ENCODE results near the gene EML1.

The EML1 gene

DNA sequence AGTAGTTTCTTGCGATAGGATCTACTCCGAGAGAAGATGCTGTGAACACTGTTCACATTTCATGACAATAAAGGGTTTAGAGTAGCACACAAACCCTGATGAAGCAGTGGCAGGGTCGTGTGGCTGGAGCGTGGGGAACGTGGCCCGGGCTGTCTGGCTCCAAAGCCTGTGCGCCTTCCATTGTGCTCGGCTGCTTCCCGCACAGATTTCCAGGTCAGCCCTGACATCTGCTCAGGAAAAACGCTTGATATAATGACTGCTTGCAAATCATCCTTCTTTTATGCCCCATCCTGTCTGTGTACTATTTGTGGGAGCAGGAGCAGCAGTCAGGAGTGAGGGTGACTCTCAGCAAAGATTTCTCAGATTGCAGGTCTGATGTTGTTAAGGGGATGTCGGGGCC is 78.6 kb downstream of the EML1 start:
- DNase-seq (ENCODE audit: low read depth in 2 of 2): no peak

DNA sequence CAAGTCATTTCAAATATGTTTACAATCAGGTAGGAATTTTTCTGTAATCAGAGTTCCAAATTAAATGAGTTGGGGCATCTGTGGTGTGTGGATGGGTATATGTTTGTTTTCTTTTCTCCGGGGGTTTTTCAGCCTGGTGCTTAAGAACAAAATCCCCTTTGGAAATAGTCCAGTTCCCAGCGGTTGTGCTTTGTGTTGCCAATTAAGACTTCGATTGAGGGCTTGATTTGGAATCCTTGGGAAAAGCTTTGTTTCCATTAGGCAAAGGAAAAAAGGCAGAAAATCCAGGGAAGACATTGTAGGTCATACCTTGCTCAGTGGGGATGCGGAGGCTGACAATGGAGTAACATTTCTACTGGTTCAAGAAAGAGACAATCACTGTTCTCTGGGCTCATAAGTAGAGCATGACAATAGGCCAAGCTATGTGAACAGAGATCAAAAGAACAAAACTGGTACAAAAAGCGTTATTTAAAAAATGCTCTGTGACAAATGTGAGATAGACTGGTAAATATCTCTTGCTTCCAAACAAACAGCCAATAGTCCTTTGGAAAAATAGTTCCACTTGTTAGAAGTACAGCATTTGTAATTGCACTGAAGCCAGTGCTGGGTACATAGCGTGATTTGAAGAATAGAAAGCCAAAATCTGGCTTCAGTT is 79.7 kb downstream of the EML1 start:
- no peak for DNase-seq (ENCODE audit: low read depth in 2 of 2)

DNA sequence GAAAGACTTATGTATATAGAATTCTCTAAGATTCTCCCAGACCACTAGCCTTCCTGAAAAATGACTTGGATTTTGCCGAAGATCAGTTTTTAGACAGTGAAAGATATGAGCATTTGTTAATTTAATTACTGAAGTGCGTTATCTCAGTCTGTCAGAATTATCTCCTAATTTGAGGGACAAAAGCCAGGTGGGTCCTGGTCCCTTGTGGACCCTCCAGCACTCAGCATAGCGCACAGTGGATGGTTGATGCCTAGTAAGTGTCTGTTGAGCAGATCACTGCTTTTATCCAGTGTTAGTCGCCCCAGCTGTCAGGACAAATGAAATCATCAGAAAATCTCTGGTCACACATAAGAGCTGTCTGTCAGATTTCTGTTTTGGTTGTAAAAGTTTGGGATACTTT is 80.4 kb downstream of the EML1 start:
- no peak for DNase-seq (ENCODE audit: low read depth in 2 of 2)

DNA sequence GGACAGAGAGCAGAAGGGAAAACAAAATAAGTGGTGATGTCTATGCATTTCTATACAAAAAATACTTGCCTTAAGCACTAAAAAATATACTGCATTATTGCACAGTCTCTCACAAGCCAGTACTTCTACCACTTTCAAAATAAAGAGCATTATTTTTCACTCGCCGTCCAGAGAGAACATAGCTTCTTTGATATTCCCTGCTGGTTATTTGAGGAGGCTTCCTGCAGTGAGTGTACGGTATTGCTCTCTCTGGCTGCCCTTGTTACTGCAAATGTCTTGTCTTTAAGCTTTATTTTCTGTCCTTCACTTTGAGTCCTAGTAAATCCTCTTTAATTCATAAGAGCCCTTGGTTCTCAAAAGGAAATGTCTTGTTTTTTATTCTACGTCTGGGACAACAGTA is 81.1 kb downstream of the EML1 start:
- no peak for DNase-seq (ENCODE audit: low read depth in 2 of 2)

DNA sequence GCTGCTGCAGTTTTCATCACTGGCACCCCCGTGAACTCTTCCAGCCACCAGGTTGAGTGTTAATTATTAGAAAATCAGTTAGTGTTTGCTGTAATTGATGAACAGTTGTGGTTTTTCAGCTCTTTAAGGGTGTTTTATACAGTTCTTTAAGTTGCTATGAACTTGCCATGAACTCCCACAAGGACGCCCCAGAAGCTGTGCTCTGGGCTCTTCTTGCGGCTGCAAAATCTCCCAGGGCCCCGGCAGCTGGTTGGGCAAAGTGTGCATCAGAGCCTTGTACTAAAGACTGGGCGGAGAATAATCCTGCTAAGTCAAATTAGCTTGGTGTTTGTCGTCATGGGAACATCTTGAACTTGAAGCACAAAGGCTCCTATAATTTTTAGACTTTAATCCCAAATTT is 82.2 kb downstream of the EML1 start:
- no peak for DNase-seq (ENCODE audit: low read depth in 2 of 2)

DNA sequence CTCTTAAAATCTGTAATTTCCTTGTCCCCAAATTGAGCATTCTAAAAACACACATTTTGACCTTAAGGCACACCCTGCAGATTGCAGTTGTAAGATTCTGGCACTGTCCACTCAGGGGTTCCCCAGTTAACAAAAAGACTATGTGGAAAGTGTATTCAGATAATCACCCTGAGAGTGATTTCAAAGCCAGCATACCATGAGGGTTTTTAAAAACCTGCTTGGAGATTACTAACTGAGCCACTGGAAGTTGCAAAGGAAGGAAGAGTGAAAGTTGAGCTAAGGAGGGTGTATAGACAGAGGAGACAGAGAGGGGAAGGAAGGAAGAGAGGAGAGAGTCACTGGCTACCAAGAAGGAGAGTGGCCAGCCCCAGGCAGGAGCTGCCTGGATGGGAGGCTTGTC is 82.6 kb downstream of the EML1 start:
- no peak for DNase-seq (ENCODE audit: low read depth in 2 of 2)

DNA sequence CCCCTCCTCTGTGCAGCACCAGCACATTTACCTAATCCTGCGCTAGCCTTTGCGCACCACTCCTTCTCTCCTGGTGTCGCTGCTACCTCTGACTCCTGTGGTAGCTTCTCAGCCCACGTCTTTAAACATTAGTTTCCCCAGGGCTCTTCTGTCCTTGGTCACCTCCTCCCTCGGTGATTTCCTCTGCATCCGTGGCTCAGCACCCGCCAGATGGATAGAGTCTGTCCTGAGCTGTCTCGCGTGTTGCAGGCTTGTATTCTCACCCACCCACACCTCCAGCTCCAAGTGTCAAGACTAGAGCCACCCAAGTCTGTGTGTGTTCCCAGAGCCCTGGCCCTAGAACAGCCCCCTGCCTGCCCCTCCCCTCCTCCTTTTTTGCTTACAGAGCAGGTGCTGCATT is 83.2 kb downstream of the EML1 start:
- no peak for DNase-seq (ENCODE audit: low read depth in 2 of 2)

DNA sequence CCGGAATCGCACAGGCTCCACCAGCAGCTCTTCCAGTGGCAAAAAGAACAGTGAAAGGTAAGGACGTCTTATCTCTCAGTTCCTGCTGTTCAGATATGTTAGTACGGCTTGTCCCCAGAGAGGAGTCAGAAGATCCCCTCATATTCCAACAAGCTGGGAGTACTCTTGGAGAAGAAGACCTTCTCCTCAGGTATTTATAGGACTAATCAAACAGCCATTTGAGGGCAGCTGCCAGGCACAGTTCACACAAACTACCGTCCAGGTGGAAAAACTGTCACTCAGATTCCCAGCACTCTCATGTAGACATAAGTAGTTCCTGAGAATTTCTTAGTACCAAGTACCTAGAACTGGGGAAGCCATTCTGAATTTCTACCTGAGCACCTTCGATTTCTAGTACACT is 85.3 kb downstream of the EML1 start:
- no peak for DNase-seq (ENCODE audit: low read depth in 2 of 2)

DNA sequence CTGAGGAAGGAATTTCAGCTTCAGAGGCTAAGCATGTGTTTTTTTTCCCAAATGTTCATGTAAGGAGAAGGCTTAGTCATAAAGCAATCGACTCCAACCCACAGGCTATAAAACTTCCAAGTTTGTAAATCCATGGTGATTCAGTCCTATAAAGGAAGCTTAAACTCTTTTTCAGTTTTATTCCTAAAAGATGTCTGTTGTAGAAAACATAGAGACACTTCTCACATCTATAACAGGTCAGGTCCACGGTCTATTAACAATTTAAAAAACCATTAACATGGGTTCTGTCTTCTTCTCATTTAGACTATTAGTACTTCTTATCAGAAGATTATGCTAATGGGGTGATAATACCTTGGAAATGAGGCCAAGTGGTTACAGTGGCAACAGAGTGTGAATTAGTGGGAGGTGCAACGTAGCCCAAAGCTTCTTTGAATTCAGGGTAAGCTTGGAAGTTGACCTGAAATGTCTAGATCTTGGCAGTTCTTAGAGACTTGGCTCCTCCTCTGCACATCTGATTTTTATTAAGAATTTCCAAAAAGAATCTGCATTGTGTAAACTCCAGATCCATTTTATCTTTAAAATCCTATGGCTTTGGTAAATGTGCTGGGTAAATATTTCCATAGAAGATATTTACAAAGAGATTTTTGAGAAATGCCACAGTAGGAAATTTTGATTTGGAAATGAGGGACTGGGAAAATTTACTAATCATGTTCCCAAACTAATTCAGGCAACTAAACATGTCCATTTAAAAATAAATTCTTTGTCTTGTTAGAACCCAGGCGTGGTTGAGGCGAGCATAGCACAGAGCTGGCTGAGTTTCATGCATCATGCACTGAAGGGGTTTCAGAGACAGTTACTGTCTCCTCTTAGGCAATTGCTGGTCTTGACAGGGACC is 86.4 kb downstream of the EML1 start:
- no peak for DNase-seq (ENCODE audit: low read depth in 2 of 2)

DNA sequence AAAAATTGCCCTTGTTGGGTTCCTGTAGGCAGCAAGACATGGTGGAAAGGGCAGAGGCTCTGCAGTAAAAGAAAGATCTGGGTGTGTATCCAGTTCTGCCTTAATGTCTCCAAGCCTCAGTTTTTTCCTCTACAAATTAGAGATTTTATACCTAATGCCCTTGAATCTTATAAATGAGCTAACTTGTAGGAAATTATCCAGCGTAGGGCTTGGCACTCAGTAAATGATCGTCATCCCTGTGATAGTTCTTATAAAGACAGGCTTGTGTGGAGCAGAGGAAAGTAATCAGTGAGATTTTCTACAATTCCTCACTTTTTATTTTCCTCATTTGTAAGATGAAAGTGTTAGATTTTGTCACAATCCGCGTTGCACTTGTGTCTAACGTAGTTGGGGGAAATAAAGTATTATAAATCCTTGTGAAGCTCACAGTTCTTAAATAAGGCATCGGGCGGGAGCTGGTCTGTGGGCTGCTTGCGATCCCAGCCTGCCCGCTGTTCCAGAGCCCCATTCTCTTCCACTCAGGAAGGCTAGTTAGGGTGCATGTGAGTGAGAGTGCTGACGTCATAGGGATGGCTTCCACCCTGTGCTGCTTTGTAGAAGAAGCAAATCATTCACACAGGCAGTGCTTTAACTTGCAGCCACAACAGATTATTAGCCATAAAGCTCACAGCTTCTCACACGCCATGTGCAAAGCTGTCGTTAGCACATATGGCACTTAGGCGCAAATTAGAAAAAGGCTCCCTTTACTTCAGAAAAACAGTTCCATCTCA is 87.6 kb downstream of the EML1 start:
- no peak for DNase-seq (ENCODE audit: low read depth in 2 of 2)

DNA sequence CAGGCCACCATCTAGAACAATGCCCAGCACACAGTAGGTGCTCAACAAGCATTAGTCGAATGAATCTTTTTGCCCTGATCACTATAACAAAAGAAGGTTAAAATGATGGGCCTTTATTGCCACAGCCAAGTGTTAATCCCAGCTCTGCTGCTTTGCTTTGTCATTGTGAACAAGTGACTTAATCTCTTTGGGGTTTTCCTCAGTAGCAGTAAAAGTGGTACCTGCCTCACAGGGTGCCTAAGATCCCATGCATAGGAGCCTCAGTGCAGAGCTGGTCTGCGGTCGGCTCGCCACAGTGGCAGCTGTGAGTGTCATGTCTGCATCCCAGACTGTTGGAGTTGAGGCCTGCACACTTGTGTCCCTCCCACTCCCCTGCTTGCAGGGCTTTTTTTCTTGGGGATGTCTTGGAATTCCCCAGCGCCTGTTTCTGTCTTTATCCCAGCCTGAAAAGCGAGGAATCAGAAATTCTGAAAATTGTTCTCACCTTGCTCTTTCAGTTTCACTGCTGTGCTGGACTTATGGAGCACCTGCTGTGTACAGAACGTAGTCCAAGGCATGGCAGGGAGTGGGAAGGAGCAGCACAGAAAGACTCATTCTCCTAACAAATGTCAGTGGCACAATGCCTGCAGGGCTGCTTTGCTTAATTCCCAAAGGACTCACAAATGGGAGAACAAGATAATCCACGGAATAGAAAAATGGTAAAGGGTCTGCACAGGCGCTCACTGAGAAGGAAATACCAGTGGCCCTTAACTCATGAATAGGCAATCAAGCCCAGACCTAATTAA is 90.8 kb downstream of the EML1 start:
- no peak for DNase-seq (ENCODE audit: low read depth in 2 of 2)

DNA sequence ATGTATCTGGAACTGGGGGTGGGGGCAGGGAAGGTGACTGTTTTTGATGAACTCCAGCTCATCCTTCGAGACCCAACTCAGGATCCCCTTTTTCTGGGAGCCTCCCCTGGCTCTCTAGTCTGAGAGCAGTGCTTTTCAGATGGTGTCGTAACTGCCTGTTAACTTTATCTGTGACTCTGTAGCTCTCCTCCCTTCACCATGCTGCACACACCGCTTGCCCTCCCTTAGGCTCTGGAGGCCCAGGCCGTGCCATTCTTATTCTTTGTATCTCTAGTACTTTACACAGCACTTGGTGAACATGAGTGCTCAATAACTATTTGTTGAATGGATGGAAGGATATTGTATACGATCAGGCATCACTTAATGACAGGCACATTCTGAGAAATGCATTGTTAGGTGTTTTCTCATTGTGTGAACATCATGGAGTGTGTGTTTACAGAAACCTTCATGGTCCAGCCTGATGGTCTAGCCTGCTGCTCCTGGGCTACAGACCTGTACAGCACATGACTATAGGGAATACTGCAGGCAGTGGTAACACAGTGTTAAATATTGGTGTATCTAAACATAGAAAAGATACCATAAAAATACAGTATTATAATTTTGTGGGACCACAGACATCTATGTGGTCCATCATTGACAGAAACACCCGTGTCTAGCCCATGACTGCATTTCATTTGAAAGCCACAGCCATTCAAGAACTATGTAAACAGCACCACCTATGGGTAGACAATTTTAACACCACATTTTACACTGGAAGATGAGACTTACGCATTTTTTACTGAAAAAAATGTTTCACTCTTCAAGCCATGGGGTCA is 91.8 kb downstream of the EML1 start:
- DNase-seq (ENCODE audit: low read depth in 2 of 2): no peak

DNA sequence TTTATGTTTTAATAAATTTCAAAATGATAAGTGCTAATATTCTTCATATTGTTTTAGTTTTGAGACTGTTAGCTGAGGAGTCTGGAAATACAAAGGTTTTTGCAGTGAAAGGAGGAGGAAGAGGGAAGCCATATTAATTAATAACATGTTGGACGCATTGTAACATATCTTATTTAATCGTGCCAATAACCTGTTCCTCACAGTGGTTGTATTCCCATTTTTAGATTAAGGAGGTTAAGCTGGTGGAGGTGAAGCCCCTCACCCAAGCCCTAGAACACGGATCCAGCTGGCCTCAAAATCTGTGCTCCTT is 92.4 kb downstream of the EML1 start:
- DNase-seq (ENCODE audit: low read depth in 2 of 2): no peak

DNA sequence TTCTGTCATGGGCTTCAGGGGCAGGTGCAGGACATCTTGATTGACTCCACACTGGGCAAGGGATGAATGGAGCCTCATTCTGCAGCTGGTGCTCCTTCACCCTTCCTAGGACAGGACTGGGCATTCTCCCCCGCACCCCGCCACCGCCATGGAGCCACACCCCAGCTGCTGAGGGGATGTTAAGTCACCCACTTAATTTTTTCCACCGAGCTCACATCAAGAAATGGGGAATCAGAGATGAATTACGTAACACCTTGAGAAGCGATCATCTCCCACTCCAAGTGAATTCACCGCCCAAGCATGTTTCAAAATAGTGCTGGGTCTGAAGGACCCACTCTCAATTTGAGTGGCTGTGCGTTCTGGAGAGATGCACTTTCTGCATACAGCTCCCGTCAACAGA is 94.2 kb downstream of the EML1 start:
- no peak for DNase-seq (ENCODE audit: low read depth in 2 of 2)

DNA sequence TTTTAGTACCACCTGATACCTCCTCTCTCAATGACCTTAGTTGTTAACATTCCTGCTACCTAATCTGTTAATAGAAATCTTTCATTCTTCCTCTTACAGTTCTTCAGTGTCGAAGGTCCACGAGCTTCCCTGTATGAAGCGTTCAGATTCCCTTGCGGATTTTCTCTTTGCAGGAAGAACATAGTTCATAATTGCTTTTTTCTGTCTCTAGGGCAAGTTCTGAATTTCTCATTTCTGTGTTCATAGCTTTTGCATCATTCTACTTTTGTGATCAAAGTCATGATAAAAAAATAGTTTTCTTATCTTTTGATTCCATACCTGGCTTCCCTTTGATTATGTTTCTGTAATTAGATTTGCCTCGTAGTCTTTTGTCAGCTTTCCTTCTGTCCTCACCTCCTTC is 94.9 kb downstream of the EML1 start:
- no peak for DNase-seq (ENCODE audit: low read depth in 2 of 2)

DNA sequence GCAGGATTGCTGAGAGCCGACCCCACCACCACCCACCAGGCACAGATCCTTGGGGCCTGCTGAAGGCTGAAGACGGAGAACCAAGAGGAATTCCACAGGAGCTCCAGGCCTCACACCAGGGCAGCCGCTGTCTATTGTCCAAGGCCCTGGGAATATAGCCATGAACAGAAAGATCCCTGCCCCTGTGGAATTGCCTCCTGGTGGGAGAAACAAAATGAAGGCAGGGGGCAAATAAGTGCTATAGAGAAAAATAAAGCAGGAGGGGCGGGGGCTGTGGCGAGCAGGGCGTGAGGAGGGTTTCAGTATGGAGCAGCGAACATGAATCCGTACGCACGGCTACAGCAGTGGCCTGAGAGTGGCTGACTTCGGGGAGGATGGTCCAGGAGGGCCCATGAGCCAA is 96.1 kb downstream of the EML1 start:
- no peak for DNase-seq (ENCODE audit: low read depth in 2 of 2)

DNA sequence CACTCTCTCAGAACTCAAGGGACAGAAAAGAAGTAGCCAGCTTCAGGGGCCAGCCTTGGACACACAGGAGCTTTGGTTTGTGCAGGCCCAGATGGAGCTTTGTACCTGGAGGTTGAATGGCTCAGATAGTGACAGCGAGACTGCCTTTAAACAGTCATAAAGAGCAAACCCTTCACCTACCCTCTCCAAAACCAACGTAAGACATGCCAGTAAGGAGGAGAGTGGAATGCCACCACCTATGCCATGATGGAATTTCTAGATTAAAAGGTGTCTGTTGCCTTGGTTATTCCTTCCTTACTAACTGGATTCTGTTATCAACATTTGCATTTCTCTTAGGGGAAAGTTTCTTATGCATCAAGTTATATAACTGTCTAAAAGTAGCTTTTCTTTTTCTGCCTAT is 98.1 kb downstream of the EML1 start:
- DNase-seq (ENCODE audit: low read depth in 2 of 2): no peak

DNA sequence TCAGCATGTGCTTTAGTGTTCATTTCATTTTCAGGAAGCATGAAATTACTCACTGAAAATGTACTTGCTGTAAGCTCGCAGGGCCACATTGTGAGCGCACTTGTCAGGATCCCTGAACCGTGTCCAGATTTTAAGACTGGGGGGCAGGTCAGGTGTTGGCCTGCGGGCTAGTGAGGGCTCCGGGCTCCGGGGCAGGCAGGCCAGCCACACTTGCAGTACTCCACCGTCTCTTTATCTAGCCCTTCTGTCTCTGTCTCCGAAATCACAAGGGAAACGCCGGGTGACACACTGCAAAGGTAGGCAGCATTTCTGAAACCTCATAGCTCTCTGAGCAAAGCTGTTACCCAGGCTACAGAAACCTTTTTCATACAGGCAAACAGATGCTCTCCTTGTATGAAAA is 98.7 kb downstream of the EML1 start:
- no peak for DNase-seq (ENCODE audit: low read depth in 2 of 2)

DNA sequence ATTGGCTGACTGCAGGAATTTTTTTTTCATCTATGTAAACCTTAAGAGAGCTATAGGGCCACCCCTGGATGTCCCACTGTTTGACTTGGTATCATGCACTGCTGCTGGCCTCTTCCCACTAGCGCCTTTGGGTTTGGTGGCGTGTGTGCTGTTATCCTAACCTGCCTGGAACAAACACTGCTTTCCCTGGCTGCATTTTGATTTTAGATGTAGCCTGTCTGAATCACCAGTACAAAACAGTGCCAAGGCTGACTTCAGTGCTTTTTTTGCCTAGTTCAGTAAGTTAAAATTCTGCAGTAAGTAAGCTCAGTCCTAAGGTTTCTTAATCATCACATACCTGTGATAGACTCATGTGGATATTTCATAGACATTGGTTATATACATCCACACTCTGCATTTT is 99.2 kb downstream of the EML1 start:
- no peak for DNase-seq (ENCODE audit: low read depth in 2 of 2)

DNA sequence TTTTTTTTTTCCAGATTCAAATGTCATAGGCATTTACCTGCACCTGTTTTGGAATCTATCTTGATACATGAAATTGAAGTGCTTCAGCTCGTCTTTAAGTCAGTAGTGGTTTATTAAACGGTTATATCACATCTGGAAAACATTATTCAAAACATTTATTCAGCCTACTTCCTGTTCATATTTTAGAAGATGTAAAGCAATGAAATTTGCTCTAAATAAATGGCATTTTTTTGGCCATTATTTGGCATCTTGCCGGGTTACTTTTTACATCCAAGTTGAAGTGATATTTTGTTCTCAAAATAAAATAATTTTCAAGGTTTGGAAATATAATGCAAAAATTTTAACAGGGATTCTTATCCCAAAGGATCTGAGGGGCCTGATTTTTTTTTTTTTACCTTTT is 103.1 kb downstream of the EML1 start:
- DNase-seq (ENCODE audit: low read depth in 2 of 2): no peak

DNA sequence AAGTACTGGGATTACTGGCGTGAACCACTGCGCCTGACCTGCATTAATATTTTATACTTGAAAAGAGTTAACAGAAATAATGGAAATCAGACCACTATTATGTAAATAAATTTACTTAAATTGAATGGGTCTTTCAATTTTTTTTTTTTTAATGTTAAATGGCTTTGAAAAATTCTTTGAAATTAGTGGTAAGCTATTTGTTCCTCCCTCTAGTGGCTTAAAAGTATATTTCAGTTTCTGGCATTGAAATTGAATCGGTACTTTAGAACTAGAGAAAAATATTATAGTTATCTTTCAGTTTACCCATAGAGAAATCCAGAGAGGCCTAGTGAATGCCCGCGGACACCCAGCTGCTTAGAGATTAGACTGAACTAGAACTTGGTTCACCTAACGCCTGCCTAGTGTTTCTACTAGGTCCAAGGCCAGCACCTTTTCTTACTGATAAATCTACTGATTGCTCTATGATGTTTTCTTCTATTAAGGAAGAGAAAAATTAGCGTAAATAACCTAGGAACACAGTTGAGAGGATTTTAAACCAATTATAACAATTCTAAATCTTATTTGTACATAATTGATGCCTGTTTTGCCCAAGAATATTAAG is 106.5 kb downstream of the EML1 start:
- DNase-seq (ENCODE audit: low read depth in 2 of 2): no peak
